Body of pancreas (tissue), 4 donors: ENCODE results near the gene TBL1XR1.

Source experiments
- POLR2A ChIP-seq, 3 donors: fragments of 450-650 bp; IDR thresholded peaks; one replicate each; pipeline ENCODE4 v1.6.1; 2016; ENCODE audit warnings: antibody characterized with exemption in 3 of 3, mild to moderate bottlenecking in 2 of 3
- TF ChIP-seq, protein P1 (sequence below), 7 experiments: fragments of 450-650 bp in 4 of 7; fragments of 200-600 bp in 3 of 7; sonication (generic) in 3 of 7; IDR thresholded peaks; one replicate each; pipeline ENCODE4 v1.5.1; 2016 to 2019; ENCODE audit warnings: antibody characterized with exemption in 7 of 7

DNA sequence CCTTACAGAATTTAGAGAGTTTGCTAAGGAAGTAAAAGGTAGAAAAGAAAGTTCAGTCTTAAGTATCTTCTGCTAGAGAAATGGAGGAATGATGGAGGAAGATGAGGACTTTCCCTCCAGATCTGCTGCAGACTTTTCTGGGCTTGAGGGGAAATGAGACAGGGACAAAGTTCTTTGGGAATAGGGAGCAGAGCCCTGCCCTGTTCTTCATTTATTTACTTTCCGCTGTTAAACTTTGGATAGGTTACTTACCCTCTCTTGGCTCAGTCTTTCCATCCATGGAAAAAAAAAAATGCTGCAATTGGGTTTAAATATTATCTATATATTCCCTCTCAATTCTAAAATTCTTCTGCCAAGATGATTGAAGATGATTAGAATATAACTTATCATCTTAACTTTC is 202.9 kb downstream of the TBL1XR1 start:
- TF ChIP-seq, protein P1, sequence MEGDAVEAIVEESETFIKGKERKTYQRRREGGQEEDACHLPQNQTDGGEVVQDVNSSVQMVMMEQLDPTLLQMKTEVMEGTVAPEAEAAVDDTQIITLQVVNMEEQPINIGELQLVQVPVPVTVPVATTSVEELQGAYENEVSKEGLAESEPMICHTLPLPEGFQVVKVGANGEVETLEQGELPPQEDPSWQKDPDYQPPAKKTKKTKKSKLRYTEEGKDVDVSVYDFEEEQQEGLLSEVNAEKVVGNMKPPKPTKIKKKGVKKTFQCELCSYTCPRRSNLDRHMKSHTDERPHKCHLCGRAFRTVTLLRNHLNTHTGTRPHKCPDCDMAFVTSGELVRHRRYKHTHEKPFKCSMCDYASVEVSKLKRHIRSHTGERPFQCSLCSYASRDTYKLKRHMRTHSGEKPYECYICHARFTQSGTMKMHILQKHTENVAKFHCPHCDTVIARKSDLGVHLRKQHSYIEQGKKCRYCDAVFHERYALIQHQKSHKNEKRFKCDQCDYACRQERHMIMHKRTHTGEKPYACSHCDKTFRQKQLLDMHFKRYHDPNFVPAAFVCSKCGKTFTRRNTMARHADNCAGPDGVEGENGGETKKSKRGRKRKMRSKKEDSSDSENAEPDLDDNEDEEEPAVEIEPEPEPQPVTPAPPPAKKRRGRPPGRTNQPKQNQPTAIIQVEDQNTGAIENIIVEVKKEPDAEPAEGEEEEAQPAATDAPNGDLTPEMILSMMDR (IDR thresholded peaks at IDR 0.05): no peak
- TF ChIP-seq POLR2A (IDR thresholded peaks at IDR 0.05): no peak
